GM19324 (cell line): ENCODE measurements around the gene IGSF9B.

Source experiments
- ATAC-seq: cut with Tn5 transposase; IDR thresholded peaks from one replicate; pipeline ENCODE4 v1.9.1; 2021; ENCODE audit warnings: mild to moderate bottlenecking, moderate library complexity; ENCODE audit not compliant: unreplicated experiment, low FRiP score

The IGSF9B gene

GRCh38 chr11:133904818-133905515, 51.8 kb downstream of the IGSF9B start:
- ATAC-seq = no peak

- no peak for ATAC-seq
These were observed 52.6 kb downstream of the IGSF9B start for GRCh38 chr11:133903875-133904817.

GRCh38 chr11:133903056-133903455, 53.7 kb downstream of the IGSF9B start:
- no peak for ATAC-seq

GRCh38 chr11:133902506-133902905, 54.3 kb downstream of the IGSF9B start:
- ATAC-seq = no peak

- no peak for ATAC-seq
These were observed 54.8 kb downstream of the IGSF9B start for GRCh38 chr11:133901999-133902398.

- no peak for ATAC-seq
These were observed 55.5 kb downstream of the IGSF9B start for GRCh38 chr11:133901316-133901715.

GRCh38 chr11:133900176-133901105, 56.3 kb downstream of the IGSF9B start:
- ATAC-seq = no peak

GRCh38 chr11:133898770-133899115, 58.0 kb downstream of the IGSF9B start:
- no peak for ATAC-seq

- ATAC-seq = no peak
These were observed 58.6 kb downstream of the IGSF9B start for GRCh38 chr11:133898031-133898769.

GRCh38 chr11:133897331-133897650, 59.5 kb downstream of the IGSF9B start:
- no peak for ATAC-seq

- ATAC-seq = no peak
These were observed 60.0 kb downstream of the IGSF9B start for GRCh38 chr11:133896642-133897330.

GRCh38 chr11:133896028-133896427, 60.7 kb downstream of the IGSF9B start:
- no peak for ATAC-seq

- no peak for ATAC-seq
These were observed 61.2 kb downstream of the IGSF9B start for GRCh38 chr11:133895551-133895950.

- ATAC-seq = no peak
These were observed 61.7 kb downstream of the IGSF9B start for GRCh38 chr11:133895061-133895479.

GRCh38 chr11:133893381-133893780, 63.4 kb downstream of the IGSF9B start:
- ATAC-seq = no peak

GRCh38 chr11:133892584-133893380, 64.0 kb downstream of the IGSF9B start:
- no peak for ATAC-seq

GRCh38 chr11:133892126-133892525, 64.6 kb downstream of the IGSF9B start:
- ATAC-seq = no peak

- no peak for ATAC-seq
These were observed 66.9 kb downstream of the IGSF9B start for GRCh38 chr11:133889893-133890292.

GRCh38 chr11:133889188-133889587, 67.6 kb downstream of the IGSF9B start:
- no peak for ATAC-seq
